Keratinocyte (primary cell): Measurements from ENCODE around the gene MC5R.

ENCODE experiments used
- EZH2 ChIP-seq: IDR thresholded peaks from one replicate; pipeline ENCODE4 v1.6.1; 2012; ENCODE audit warnings: inconsistent platforms, mild to moderate bottlenecking, low read length, moderate library complexity
- TF ChIP-seq, protein P1 (sequence below), 3 experiments: IDR thresholded peaks in 1 of 3; conservative IDR thresholded peaks in 1 of 3; optimal IDR thresholded peaks in 1 of 3; 2 replicates in 2 of 3; 3 replicates in 1 of 3; pipeline versions ENCODE3 to v1.5.1; 2011; ENCODE audit warnings: low read length in 3 of 3, mild to moderate bottlenecking in 3 of 3, moderate library complexity in 2 of 3, control low read depth in 1 of 3, inconsistent platforms in 1 of 3; ENCODE audit not compliant: insufficient read depth in 2 of 3; ENCODE audit errors: extremely low read depth in 1 of 3

DNA sequence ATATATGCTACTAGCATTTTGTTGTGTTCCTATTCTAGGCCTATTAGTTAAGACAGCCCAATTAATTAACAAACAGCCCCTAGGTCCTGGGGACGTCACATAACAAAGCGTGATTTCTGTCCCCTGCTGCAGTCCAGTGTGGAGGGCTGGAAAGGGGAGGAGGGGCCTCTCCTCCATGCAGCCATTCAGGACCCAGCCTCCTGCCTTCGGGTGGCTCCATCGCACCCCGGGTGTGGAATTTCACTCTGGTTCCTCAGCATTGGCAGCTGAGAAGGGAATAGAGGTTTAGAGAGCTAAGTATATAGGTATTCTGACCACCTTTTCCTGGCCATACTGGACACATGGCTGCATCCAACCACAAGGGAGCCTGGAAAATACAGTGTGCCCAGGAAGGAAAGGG is 49.0 kb downstream of the MC5R start:
- TF ChIP-seq, protein P1, sequence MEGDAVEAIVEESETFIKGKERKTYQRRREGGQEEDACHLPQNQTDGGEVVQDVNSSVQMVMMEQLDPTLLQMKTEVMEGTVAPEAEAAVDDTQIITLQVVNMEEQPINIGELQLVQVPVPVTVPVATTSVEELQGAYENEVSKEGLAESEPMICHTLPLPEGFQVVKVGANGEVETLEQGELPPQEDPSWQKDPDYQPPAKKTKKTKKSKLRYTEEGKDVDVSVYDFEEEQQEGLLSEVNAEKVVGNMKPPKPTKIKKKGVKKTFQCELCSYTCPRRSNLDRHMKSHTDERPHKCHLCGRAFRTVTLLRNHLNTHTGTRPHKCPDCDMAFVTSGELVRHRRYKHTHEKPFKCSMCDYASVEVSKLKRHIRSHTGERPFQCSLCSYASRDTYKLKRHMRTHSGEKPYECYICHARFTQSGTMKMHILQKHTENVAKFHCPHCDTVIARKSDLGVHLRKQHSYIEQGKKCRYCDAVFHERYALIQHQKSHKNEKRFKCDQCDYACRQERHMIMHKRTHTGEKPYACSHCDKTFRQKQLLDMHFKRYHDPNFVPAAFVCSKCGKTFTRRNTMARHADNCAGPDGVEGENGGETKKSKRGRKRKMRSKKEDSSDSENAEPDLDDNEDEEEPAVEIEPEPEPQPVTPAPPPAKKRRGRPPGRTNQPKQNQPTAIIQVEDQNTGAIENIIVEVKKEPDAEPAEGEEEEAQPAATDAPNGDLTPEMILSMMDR (optimal IDR thresholded peaks at IDR 0.05 in 1 of 3, IDR thresholded peaks at IDR 0.05 in 1 of 3, conservative IDR thresholded peaks at IDR 0.05 in 1 of 3; ENCODE audit: extremely low read depth in 1 of 3, insufficient read depth in 2 of 3, low read length in 3 of 3), result no peak
- TF ChIP-seq EZH2, result no peak
